Measurements from ENCODE around the gene CYP27A1. TPM values are rescaled to one million over a fixed set of nuclear protein-coding genes. Genes with fewer than 3 reads are reported as not detected.

Gene CYP27A1
- total and polyA plus RNA-seq, 2 of the 8 experiments (the other 6 are each of a cell fraction or from before 2014, with no cell fraction given): 5.4 to 14.7 TPM

GRCh38 chr2:218822622-218823021, 40.7 kb downstream of the CYP27A1 start:
- ChIA-PET POLR2A (ENCODE audit: partially characterized antibody) (interaction anchor here (1.5 to 2.1 kb wide), 2 partner anchors 40 to 112 kb away, joined by 5 read pairs; partner anchors contain the start of genes CYP27A1 and TTLL4), CTCF (ENCODE audit: partially characterized antibody) (interaction anchor here (1.0 to 1.9 kb wide), 5 partner anchors 8 to 112 kb away, joined by 3 to 7 read pairs (median 4); no protein-coding TSS in a partner anchor)
- Histone ChIP-seq H4K91ac (replicated peaks; ENCODE audit: insufficient read length, low read length) (no peak overlapping the region), H3K23me2 (ENCODE audit: low read depth, low read length) (no peaks in the 10 kb centered on the region), H2AK5ac (ENCODE audit: low read depth, low read length) (no peak overlapping the region), H3K79me2 (ENCODE audit: control insufficient read depth in 1 of 2, insufficient read depth in 2 of 2, low read length in 2 of 2) (no peaks in the 10 kb centered on the region), H3K4me1 (replicated peaks in 1 of 4; ENCODE audit: control insufficient read depth in 3 of 4, insufficient read depth in 4 of 4, low read length in 3 of 4) (no peaks in the 10 kb centered on the region; a peak in 1 of 7 replicates), H4K20me1 (replicated peaks in 1 of 2; ENCODE audit: control insufficient read depth in 1 of 2, insufficient read depth in 2 of 2, low read length in 2 of 2) (no peaks in the 10 kb centered on the region), H2BK20ac (ENCODE audit: low read length) (no peak overlapping the region), H3K9ac (replicated peaks in 1 of 4; ENCODE audit: extremely low read depth in 1 of 4, low read depth in 3 of 4, low read length in 3 of 4) (no peak overlapping the region), H4K5ac (ENCODE audit: insufficient read length, low read depth, low read length) (no peak overlapping the region), H3K56ac (replicated peaks; ENCODE audit: insufficient read length, low read depth, low read length) (no peak overlapping the region), H3K27me3 (replicated peaks in 1 of 4; ENCODE audit: control insufficient read depth in 3 of 4, extremely low read depth in 1 of 4, insufficient read depth in 3 of 4, low read length in 3 of 4) (no peaks in the 10 kb centered on the region), H3K4me2 (ENCODE audit: insufficient read depth in 1 of 2, low read depth in 2 of 2, low read length in 2 of 2) (no peak overlapping the region), H3K79me1 (ENCODE audit: low read depth, low read length) (no peaks in the 10 kb centered on the region; the same call in 1 of the 2 replicates), H2BK120ac (replicated peaks; ENCODE audit: low read depth, low read length) (no peak overlapping the region), H3K18ac (ENCODE audit: extremely low read depth, low read length) (no peak overlapping the region), H2BK12ac (ENCODE audit: low read depth, low read length) (no peak overlapping the region), H3K27ac (ENCODE audit: low read depth, low read length) (no peak overlapping the region), H3K4me3 (ENCODE audit: extremely low read depth in 1 of 4, insufficient read depth in 2 of 4, low read depth in 3 of 4, low read length in 4 of 4) (no peak overlapping the region), H3K4ac (replicated peaks; ENCODE audit: insufficient read length, low read depth, low read length) (no peak overlapping the region), H3K9me3 (ENCODE audit: insufficient read depth in 2 of 2, low read depth in 1 of 2, low read length in 1 of 2) (no peaks in the 10 kb centered on the region), H2BK5ac (ENCODE audit: low read depth, low read length) (no peak overlapping the region), H3K23ac (ENCODE audit: insufficient read length) (no peak overlapping the region), H2BK15ac (ENCODE audit: low read length) (no peak overlapping the region), H2AFZ (ENCODE audit: low read length) (no peak overlapping the region), H3K36me3 (ENCODE audit: control insufficient read depth in 2 of 4, insufficient read depth in 4 of 4, low read length in 3 of 4) (no peaks in the 10 kb centered on the region), H3K14ac (ENCODE audit: insufficient read length) (no peak overlapping the region), H4K8ac (ENCODE audit: extremely low read depth, insufficient read depth, low read length) (0 out of 2 replicates have a peak overlapping the region, but pooled peaks have one; percentile 7)
- no peak for DNase-seq (ENCODE audit: low read depth in 1 of 2, low spot score in 2 of 2)
- FAIRE-seq: no peak
- TF ChIP-seq EZH2 (IDR thresholded peaks at IDR 0.05; ENCODE audit: low read depth, low read length, severe bottlenecking): no peak
- TF ChIP-seq RXRA (IDR thresholded peaks at IDR 0.05; ENCODE audit: insufficient read depth, low read depth, low read length): no peak
- no peak for TF ChIP-seq ASH2L (IDR thresholded peaks at IDR 0.05; ENCODE audit: low read length)
- no peak for TF ChIP-seq SRF (IDR thresholded peaks at IDR 0.05; ENCODE audit: low read depth, low read length)
- no peak for TF ChIP-seq KDM1A (IDR thresholded peaks at IDR 0.05; ENCODE audit: borderline replicate concordance, low read length)
- TF ChIP-seq, protein P1, sequence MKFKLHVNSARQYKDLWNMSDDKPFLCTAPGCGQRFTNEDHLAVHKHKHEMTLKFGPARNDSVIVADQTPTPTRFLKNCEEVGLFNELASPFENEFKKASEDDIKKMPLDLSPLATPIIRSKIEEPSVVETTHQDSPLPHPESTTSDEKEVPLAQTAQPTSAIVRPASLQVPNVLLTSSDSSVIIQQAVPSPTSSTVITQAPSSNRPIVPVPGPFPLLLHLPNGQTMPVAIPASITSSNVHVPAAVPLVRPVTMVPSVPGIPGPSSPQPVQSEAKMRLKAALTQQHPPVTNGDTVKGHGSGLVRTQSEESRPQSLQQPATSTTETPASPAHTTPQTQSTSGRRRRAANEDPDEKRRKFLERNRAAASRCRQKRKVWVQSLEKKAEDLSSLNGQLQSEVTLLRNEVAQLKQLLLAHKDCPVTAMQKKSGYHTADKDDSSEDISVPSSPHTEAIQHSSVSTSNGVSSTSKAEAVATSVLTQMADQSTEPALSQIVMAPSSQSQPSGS (IDR thresholded peaks at IDR 0.05; ENCODE audit: low read length): no peak
- TF ChIP-seq, protein P2, sequence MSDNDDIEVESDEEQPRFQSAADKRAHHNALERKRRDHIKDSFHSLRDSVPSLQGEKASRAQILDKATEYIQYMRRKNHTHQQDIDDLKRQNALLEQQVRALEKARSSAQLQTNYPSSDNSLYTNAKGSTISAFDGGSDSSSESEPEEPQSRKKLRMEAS (IDR thresholded peaks at IDR 0.05): no peak
- TF ChIP-seq MAFK (IDR thresholded peaks at IDR 0.05; ENCODE audit: low read depth, low read length): no peak
- no peak for TF ChIP-seq SP1 (IDR thresholded peaks at IDR 0.05; ENCODE audit: low read depth, low read length)
- no peak for TF ChIP-seq ZNF274 (IDR thresholded peaks at IDR 0.05; ENCODE audit: borderline replicate concordance, extremely low read depth, low read length)
- TF ChIP-seq SP4 (IDR thresholded peaks at IDR 0.05; ENCODE audit: low read length): no peak
- no peak for TF ChIP-seq EP300 (IDR thresholded peaks at IDR 0.05; ENCODE audit: borderline replicate concordance in 1 of 2, low read depth in 2 of 2, low read length in 2 of 2)
- 84% methylated on average over 7 of the region's 7 CpGs; no CpG with 5 or more reads in 1 of the 2 experiments for WGBS, 2 experiments (ENCODE audit: extremely low coverage in 1 of 2, insufficient coverage in 1 of 2, insufficient read length in 1 of 2, insufficient replicate concordance in 2 of 2, low coverage in 1 of 2, low lambda C conversion rate in 2 of 2, missing lambda C conversion rate in 1 of 2)
